Measurements from ENCODE around the gene PCDH9. TPM values are rescaled to one million over a fixed set of nuclear protein-coding genes. Genes with fewer than 3 reads are reported as not detected.

The PCDH9 gene
- total RNA-seq, 6 experiments from 2014 or later = 1.6 to 3.9 (median 3.1) TPM

GRCh38 chr13:67004511-67004910 is 225.6 kb downstream of the PCDH9 start:
- 100% methylated on average over 1 of the region's 1 CpG for WGBS (ENCODE audit: insufficient coverage, low coverage, low lambda C conversion rate, missing lambda C conversion rate)

GRCh38 chr13:67003743-67004142 is 226.4 kb downstream of the PCDH9 start:
- Histone ChIP-seq H3K9me3 (no peaks in the 10 kb centered on the region), H3K27me3 (no peaks in the 10 kb centered on the region), H3K4me1 (no peaks in the 10 kb centered on the region), H3K27ac (no peak overlapping the region), H3K36me3 (no peaks in the 10 kb centered on the region), H3K4me3 (no peak overlapping the region)
- TF ChIP-seq CTCF (IDR thresholded peaks at IDR 0.05) (no peak), POLR2A (IDR thresholded peaks at IDR 0.05) (no peak)
- no peak for ATAC-seq
- 75% methylated on average over 7 of the region's 7 CpGs for WGBS (ENCODE audit: insufficient coverage, low coverage, low lambda C conversion rate, missing lambda C conversion rate)
- intact Hi-C loops (cut with DNase I) = no loop called here
- no peak for DNase-seq

More at GRCh38 chr13:67004511-67004910, 225.6 kb downstream of the PCDH9 start:
- intact Hi-C loops (cut with DNase I) = no loop called here
- Histone ChIP-seq H3K4me1 (no peaks in the 10 kb centered on the region), H3K36me3 (no peaks in the 10 kb centered on the region), H3K27me3 (no peaks in the 10 kb centered on the region), H3K9me3 (no peaks in the 10 kb centered on the region), H3K4me3 (no peak overlapping the region), H3K27ac (no peak overlapping the region)
- ATAC-seq (no peak), DNase-seq (no peak)
- no peak for TF ChIP-seq CTCF (IDR thresholded peaks at IDR 0.05)
- TF ChIP-seq POLR2A (IDR thresholded peaks at IDR 0.05) = no peak

- DNase-seq = no peak
- 74% methylated on average over 3 of the region's 5 CpGs for WGBS (ENCODE audit: insufficient coverage, low coverage, low lambda C conversion rate, missing lambda C conversion rate)
- intact Hi-C loops (cut with DNase I) = no loop called here
- H3K27me3 ChIP-seq = no peaks in the 10 kb centered on the region
- ATAC-seq = no peak
- H3K9me3 ChIP-seq = no peaks in the 10 kb centered on the region
- H3K4me3 ChIP-seq = no peak overlapping the region
- H3K4me1 ChIP-seq = no peaks in the 10 kb centered on the region
- no peak overlapping the region for H3K27ac ChIP-seq
- no peaks in the 10 kb centered on the region for H3K36me3 ChIP-seq
- TF ChIP-seq POLR2A (IDR thresholded peaks at IDR 0.05) = no peak
Measured at GRCh38 chr13:67001363-67001762, 228.8 kb downstream of the PCDH9 start.

GRCh38 chr13:66996503-66996902 is 233.6 kb downstream of the PCDH9 start:
- Histone ChIP-seq H3K27ac (no peak overlapping the region), H3K4me1 (peaks cover 0 to 7% (median 0%) of the 10 kb centered on the region in 4 donors), H3K9me3 (no peaks in the 10 kb centered on the region), H3K36me3 (no peaks in the 10 kb centered on the region), H3K4me3 (no peak overlapping the region), H3K27me3 (no peaks in the 10 kb centered on the region)
- no peak for TF ChIP-seq POLR2A (IDR thresholded peaks at IDR 0.05)
- no peak for TF ChIP-seq CTCF (IDR thresholded peaks at IDR 0.05)
- intact Hi-C loops (cut with DNase I) = no loop called here
- DNase-seq (no peak), ATAC-seq (no peak)
- 28% methylated on average over 1 of the region's 1 CpG for WGBS (ENCODE audit: insufficient coverage, low coverage, low lambda C conversion rate, missing lambda C conversion rate)

GRCh38 chr13:66995203-66995611 is 234.9 kb downstream of the PCDH9 start:
- TF ChIP-seq POLR2A (IDR thresholded peaks at IDR 0.05) (no peak), CTCF (IDR thresholded peaks at IDR 0.05) (no peak)
- H3K9me3 ChIP-seq = no peaks in the 10 kb centered on the region
- DNase-seq = no peak
- peak overlapping the region in 1 of 3 donors; percentile 41 for H3K27ac ChIP-seq
- H3K4me1 ChIP-seq = peaks cover 0 to 7% (median 0%) of the 10 kb centered on the region in 4 donors
- ATAC-seq = peak in 1 of 4 donors; percentile 17
- H3K36me3 ChIP-seq = no peaks in the 10 kb centered on the region
- H3K4me3 ChIP-seq = peak overlapping the region in 1 of 3 donors; percentile 51
- WGBS (ENCODE audit: insufficient coverage, low coverage, low lambda C conversion rate, missing lambda C conversion rate) = 21% methylated on average over 5 of the region's 5 CpGs
- no peaks in the 10 kb centered on the region for H3K27me3 ChIP-seq
- intact Hi-C loops (cut with DNase I) = no loop called here

All from right lobe of liver (tissue), 6 donors.